Activated CD4-positive, alpha-beta T cell treated with anti-CD3 and anti-CD28 coated beads, Interleukin-10, Interleukin-2, amounts not matched to agents 100 ng/mL and 50 ng/mL, durations not matched to agents 16 hours and 8 hours (primary cell): ENCODE results near the gene METTL1.
"Not testable (repeated sequence)": the region's sequence is repeated elsewhere in the genome, so short reads cannot be mapped to it uniquely, and the experiment has no call there.

Source experiments
- DNase-seq: peaks from one replicate; pipeline ENCODE4 v3.0.0-alpha.2; 2020

Gene METTL1

GRCh38 chr12:57771873-57772428 is at the start of gene METTL1:
METTL1 (minus strand) TSS chr12:57772105; CDS start chr12:57772083, 22 bp downstream.
- DNase-seq = peak; percentile 98

DNA sequence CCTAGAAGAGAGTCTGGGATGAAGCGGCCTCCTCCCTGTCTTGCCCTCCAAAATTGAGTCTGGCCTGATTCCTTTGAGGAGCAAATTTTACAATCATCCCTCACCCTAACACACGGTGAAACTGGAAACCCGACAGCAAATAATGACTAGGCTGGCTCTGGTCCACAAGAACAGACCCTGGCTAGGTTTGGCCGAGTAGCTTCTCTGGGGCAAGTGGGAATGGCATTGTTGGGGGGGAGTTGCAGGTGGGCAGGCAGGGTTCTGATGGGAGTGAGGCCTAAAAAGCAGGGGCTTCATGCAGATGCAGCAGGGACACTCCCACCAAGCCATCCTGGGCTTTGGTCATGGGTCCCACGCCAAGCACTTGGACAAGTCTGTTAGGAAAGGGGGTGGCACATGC is 49.1 kb upstream of the METTL1 start:
- DNase-seq = not testable (repeated sequence)

DNA sequence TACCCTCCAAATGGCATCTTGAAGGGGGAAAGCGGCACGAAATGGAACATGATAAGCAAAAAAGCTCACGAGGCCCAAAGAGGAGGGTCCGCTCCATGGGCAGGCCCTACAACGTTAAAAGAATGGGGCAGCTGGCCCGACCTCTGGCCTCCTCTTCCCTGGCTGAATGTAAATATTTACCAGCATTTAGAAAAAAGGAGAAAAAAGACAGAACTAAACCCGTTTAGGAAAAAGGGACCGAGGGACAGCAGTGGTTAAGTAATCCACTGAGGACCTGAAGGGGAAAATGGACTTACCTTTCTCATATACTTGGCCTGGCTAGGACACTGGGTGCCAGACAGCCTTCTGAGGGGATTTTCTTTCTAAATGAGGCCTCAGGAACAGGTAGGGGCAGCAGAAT is 48.2 kb upstream of the METTL1 start:
- DNase-seq = not testable (repeated sequence)

DNA sequence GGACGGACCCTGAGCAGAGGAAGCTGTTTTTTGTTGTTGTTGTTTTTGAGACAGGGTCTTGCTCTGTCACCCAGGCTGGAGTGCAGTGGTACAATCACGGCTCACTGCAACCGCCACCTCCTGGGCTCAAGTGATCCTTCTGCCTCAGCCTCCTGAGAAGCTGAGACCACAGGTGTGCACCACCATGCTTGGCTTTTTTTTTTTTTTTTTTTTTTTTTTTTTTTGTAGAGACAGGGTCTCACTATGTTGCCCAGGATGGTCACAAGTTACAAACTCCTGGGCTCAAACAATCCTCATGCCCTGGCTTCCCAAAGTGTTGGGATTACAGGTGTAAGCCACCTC is 46.1 kb upstream of the METTL1 start:
- DNase-seq = not testable (repeated sequence)

- no peak for DNase-seq
Observed at GRCh38 chr12:57817261-57817989, 45.5 kb upstream of the METTL1 start.

DNA sequence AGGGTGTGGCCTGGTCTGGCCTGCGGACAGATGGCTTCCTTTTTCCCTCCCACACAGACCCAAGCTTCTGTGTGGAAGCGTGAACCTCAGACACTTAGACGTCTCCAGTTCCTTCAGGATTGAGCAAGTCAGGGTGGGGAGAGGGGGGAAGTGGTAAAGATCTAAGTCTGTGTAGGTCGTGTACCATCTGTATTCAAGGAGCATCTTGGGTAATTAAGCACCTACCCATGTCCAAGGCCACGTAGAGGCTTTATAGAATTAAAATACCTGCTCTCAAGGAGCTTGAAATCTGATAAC is 44.9 kb upstream of the METTL1 start:
- DNase-seq = no peak

DNA sequence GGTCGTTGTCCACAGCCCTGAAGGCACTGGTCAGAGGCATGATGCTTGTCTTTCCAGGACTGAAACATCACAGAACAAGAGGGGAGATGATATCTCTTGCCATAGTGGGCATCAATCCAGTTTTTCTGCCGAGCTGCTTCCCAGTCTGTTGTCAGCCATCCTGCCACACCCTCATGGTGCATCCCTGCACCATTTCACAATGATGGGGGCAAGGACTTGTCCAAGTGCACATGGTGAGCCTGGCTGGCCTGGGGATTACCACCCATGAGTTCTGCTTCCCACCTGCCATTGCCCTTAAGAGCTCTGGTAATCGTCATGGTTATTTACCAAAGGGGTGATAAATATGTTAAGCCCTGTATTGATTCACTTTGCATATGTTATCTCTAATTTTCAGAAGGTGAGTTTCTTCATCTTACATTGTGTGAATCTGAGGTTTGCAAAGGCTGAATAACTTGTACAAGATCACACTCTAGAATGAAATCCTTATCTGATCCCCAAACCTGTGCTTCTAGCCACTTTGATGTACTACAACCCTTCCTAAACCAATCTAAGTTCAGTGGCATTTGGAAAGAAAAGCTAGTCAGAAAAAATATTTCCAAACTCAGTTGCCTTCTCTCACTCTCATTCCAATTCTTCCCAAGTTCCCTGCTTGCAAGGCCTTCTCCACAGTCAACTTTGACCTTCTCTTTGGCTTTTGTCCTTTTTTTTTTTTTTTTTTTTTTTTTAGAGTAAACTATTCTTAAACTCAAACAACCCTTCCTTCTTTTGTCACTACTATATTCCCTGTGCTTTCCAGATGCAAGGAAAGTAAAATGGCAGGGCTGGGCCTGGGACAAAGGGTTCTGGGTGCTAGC is 44.3 kb upstream of the METTL1 start:
- no peak for DNase-seq

- no peak for DNase-seq
Observed at GRCh38 chr12:57815177-57816000, 43.5 kb upstream of the METTL1 start.

GRCh38 chr12:57813971-57814772 is 42.3 kb upstream of the METTL1 start:
- DNase-seq = no peak

DNA sequence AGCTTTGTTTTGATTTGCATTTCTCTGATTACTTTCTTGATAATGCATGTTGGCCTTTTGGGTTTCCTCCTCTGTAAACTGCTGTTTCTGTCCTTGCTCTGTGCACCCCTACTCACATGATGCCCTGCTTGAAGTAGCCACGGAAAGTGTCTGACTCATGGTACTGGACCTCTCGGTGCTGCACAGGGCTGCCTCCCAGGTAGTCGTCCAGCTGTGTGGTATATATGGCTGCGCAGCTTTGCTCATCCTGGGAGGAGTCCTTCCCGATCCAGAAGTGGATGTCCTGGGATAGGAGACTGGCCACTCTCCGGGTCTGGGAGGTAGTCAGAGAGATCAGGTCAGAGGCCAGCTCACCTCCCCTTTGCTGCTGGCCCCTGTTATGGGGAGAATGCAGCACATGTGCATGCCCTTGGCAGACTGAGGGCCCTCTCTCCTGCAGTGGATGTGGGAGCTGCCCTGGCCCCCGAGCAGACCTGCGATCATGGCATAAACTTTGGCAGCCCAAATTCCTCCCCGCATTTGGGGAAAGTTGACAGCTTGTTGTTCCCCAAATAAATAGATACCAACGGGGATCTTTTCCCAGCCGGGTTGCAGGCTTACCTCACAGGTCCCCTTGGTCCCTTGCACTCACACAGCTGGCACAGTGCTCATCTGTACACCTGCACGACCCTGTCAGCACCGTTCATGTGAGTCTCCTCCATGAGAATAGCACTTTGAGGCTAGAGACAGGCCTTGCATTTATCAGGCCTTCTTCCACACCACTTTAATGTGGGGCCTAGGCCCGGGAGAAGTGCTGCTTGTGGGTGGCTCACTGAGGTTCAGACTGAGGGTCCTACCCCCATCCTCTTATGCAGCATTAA is 41.4 kb upstream of the METTL1 start:
- no peak for DNase-seq

DNA sequence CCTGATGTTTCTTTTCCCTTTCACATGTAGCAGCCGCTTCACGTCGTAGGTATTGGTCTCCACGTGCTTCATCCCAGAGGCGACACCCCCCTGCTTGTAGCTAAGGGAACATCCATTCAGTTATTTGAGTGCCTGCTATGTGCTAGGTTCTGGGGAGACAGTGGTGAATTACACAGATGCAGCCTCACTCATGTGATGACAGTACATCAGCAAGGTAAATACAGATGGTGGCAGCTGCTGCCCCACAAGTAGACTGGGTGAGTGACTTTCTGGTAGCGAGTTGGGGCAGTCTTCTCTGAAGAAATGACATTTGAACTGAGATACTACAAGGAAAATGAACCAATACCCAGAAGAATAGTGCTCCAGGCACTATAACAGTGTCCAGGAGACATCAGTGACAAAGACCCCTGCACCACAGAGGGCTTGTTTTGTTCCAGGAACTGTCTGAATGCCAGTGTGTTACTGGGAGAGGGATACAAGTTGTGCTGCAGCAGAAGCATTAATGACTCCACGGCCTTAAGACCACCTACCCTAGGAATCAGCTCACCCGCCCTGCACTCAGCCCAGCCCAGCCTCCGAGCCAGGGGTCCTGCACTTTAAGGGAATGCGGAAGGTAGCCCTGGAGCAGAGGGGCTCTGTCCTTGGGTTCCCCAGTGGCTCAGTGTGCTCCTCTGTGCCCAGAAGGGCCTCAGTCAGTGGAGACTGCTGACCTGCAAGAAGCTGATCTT is 39.3 kb upstream of the METTL1 start:
- no peak for DNase-seq

DNA sequence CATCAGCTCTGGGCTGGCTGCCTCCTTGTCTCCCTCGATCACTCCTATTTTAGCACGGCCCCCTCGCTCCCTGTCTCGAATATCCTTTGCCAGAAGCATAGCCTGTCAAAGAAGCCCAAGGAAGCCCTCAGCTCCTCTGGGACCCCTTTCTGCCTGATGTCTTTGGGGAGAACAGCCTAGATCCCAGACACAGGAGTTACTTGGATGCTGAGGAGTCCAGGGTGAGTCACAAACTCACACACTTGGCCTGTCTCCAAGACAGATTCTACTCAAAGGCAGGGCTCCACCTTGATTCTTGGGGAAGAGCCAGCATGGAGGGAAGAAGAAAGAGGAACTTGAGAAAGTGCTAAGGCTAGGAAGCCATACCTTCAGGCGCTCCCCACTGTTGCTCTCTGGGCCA is 38.5 kb upstream of the METTL1 start:
- DNase-seq = no peak

DNA sequence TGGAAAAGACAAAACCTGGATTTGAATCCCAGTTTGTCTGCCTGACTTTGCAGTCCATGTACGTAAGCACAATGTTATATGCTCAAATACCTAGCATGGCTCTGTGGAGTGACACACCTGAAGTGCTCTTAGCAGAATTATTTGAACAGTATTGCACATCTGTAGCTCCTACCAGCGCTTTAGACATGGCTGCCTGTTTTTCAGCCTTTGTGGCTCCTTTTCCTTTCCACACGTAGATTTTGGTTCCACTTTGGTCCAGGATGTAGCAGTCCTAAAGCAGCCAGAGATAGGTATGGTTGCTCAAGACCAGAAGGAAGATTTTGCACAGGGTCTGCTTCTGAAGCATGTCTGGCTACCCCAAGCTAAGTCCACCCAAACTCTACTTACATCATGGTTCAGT is 37.5 kb upstream of the METTL1 start:
- no peak for DNase-seq

DNA sequence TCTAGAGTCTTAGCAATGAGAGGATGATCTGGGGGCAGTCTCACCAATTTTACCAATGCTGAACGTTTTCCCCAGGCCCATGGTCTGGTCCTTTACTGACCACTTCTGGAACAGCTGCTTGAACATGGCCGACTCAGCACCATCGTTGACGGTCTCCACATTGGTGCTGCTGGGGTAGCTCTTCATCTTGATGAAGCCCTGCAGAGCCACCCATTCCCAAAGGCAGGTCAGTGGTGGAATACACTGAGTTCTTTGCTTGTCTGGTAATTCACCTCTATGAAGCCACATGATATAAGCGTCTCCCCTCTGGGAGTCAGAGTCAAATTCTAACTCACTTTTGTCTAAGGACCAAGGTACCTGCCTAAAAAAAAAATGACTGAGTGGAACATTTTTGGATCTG is 36.4 kb upstream of the METTL1 start:
- no peak for DNase-seq

DNA sequence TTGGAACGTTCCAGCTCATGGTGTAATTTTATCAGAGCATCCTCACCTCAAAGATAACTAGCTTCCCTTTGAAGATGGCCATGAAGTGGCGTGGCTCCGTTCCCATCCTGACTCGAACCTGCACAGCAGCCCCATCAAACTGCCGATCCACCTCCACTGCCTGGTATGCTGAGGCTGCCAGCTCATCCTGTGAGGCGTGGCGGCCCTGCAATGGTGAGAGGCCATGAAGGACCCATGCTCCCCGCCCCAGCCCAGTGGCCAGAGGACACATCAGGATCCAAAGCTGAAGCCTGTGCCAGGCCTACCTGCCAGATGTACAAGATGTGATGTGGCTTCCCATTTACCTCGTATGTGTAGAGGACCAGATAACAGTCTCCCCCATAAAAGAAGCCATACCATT is 35.4 kb upstream of the METTL1 start:
- DNase-seq = no peak

GRCh38 chr12:57806677-57807076 is 34.8 kb upstream of the METTL1 start:
- no peak for DNase-seq

DNA sequence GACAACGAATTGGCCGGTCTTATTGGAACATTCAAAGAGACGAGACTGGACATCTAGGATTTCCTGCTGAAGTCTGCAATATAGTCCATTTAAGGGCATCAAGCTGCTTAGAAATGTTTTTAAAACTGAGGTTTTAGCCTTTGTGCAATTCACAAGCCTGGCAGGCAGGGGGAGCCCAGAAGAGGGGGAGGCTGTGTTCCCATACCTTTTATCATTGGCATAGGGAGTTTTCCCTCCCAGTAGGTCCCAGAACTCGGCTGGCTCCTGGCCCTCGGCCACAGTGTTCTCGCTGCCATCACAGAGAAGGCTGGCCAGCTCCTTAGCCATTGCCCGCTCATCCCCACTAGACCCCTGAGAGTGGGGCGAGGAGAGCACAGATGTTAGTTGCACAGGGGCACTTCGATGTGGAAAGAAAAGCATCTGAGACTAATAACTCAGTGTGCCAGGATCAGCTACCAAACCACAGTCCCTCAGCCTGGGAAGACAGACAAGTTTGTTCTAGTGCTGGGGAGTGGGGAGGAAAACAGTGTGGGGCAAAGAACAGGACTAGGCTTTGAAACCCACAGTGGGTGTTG is 31.5 kb upstream of the METTL1 start:
- peak; percentile 26 for DNase-seq

DNA sequence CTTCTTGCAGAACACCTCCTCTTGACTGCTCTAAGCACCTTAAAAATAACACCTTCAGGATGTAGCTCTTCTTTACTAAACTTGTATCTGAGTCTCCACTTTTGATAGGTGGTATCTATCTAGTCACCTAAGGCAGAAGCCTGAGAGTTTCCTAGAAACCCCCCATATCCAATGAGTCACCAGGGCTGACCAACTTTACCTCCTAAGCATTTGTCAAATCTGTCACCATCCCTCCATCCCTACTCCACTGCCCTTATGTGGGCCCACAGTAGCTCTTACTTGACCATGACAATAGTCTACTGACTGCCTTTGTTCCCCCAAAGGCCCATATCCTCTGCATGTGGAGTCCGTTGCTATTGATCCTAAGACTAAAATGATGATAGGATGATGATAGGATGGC is 30.7 kb upstream of the METTL1 start:
- no peak for DNase-seq

DNA sequence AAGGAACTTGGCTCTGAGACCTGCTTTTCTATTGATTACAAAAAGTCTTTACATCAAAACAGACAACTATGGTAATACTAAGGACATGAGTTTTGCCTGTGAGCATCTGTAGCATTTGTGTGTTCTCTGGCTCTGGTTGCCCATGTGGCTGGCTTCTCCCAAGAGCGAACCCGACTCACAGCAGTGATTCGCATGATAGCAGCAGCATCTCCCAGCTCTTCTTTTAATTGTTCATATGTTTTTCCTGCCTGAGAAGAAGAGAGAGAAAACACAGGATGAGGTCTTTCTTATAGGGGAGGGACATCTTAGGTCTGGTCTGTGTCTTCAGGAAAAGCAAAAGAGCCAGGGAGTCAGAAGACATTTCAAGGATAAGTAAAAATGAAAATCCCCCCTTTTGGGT is 29.1 kb upstream of the METTL1 start:
- DNase-seq = no peak

DNA sequence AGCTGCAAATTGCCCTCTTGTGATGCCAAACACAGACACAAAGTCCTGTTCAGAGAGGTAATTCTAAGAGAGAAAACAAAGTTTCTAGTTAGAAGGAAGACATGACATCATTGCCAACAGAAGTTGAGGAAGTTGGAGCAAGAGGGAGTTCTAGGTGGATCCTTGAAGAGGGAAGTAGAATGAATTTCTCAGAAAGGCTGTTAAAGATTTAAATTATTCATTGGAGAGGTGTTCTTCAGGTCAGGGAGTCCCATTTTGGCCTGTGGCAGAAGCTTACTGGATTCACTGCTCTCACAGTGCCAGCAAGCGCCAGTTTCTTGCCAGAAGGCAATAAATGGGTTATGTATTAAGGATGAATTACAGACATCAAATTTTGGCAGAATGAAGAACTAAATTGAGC is 26.0 kb upstream of the METTL1 start:
- DNase-seq = no peak
